RWPE1 (cell line): ENCODE measurements around the gene MED12L.
"Not testable (repeated sequence)": the region's sequence is repeated elsewhere in the genome, so short reads cannot be mapped to it uniquely, and the experiment has no call there.

ENCODE experiments used
- CTCF ChIA-PET: fragments of 350-600 bp; sonication (Branson Sonifier 250); formaldehyde crosslinking; extraction: SDS; loops from one replicate; lab custom pipeline; 2021; lab: Yijun Ruan, JAX
- POLR2A ChIA-PET: fragments of 400-600 bp; formaldehyde crosslinking; extraction: SDS; loops from one replicate; lab custom pipeline; 2020; ENCODE audit warnings: antibody characterized with exemption; ENCODE audit not compliant: low non-redundant PET; lab: Yijun Ruan, JAX
- DNase-seq: peaks from one replicate; pipeline ENCODE4 v3.0.0; 2012; ENCODE audit warnings: low spot score
- H3K27ac ChIP-seq: fragments of 450-650 bp; 2 replicates; pipeline ENCODE4 v1.5.1; 2017
- TF ChIP-seq, protein P1 (sequence below): fragments of 450-650 bp; conservative IDR thresholded peaks from 2 replicates; pipeline ENCODE4 v1.5.1; 2017; ENCODE audit warnings: low read depth, mild to moderate bottlenecking

Gene MED12L

DNA sequence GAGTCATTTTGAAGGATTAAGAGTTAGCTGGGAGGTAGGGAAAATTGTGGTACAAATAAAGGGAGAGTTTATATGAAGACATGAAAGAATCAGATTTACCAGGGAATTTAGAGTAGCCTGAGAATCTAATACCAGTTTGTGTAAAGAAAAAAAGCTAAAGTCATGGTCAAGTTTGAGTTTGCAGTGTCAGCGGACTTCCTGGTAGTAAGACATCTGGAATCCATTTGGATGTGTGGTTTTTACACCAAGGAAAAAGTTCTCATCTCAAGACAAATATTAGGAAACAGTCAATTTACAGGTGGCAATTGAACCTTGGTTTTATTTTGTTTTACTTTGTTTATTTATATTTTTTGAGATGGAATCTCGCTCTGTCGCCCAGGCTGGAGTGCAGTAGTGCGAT lies 300.6 kb downstream of the MED12L start:
- DNase-seq, result no peak
- TF ChIP-seq, protein P1, sequence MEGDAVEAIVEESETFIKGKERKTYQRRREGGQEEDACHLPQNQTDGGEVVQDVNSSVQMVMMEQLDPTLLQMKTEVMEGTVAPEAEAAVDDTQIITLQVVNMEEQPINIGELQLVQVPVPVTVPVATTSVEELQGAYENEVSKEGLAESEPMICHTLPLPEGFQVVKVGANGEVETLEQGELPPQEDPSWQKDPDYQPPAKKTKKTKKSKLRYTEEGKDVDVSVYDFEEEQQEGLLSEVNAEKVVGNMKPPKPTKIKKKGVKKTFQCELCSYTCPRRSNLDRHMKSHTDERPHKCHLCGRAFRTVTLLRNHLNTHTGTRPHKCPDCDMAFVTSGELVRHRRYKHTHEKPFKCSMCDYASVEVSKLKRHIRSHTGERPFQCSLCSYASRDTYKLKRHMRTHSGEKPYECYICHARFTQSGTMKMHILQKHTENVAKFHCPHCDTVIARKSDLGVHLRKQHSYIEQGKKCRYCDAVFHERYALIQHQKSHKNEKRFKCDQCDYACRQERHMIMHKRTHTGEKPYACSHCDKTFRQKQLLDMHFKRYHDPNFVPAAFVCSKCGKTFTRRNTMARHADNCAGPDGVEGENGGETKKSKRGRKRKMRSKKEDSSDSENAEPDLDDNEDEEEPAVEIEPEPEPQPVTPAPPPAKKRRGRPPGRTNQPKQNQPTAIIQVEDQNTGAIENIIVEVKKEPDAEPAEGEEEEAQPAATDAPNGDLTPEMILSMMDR, result no peak
- no peak overlapping the region for H3K27ac ChIP-seq
- POLR2A ChIA-PET, result no interaction called here
- CTCF ChIA-PET, result interaction anchor here (0.6 kb wide), 1 partner anchor 8 kb away, joined by 3 read pairs; no protein-coding TSS in a partner anchor

DNA sequence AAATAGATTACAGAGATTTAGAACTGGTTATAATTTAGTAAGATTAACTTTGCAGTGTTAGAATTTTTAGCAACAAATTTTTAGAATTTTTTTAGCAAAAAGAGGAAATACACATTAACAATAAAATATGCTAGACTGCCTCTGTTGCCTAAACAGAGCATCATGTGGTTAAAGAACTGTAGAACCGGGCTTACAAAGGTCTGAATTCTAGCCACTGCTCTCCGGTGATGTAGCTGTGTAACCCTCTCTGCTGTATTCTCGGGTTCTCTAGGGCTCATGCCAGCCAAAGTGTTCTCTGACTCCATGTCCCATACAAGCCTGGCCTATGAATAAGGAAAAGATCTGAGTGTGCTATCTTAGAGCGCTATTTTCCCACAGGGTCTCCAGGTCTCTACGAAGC lies 302.0 kb downstream of the MED12L start:
- CTCF ChIA-PET, result no interaction called here
- POLR2A ChIA-PET, result no interaction called here
- H3K27ac ChIP-seq, result no peak overlapping the region
- no peak for DNase-seq
- TF ChIP-seq, protein P1, result no peak

DNA sequence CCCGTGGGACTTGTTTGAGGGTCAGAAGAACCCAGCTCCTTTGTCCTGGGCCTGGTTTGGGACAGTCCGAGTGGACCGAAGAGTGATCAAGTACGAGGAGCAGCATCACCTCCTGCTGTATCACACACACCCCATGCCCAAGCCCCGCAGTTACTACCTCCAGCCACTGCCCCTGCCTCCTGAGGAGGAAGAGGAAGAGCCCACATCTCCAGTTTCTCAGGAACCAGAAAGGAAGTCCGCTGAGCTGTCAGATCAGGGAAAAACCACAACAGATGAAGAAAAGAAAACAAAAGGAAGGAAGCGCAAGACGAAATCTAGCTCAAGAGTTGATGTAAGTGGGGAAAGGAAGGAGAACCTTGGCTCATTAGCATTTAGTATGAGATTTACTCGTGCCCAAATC lies 302.4 kb downstream of the MED12L start:
- ChIA-PET CTCF (no interaction called here), POLR2A (no interaction called here)
- DNase-seq, result no peak
- TF ChIP-seq, protein P1, result no peak
- no peak overlapping the region for H3K27ac ChIP-seq

DNA sequence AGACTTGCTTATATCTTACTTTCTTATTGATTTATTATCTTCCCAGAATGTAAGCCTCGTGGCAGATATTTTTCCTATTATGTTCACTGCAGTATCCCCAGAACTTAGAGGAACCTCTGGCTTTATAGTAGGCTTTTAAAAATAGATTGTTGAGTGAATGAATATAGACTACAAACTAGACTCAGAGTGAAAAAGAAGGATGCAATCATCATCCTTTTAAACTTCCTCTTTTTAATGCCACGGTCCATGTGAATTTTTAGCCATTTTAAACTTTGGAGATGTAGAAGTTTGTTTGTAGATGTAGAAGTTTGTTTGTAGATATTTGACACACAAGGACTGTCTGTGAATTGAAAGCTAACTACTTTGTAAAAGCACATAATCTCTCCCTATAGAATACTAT lies 306.3 kb downstream of the MED12L start:
- no peak overlapping the region for H3K27ac ChIP-seq
- ChIA-PET CTCF (interaction anchor here (0.6 to 0.7 kb wide), 2 partner anchors 180 to 388 kb away, joined by 5 read pairs; no protein-coding TSS in a partner anchor), POLR2A (no interaction called here)
- DNase-seq, result no peak
- TF ChIP-seq, protein P1, result no peak

DNA sequence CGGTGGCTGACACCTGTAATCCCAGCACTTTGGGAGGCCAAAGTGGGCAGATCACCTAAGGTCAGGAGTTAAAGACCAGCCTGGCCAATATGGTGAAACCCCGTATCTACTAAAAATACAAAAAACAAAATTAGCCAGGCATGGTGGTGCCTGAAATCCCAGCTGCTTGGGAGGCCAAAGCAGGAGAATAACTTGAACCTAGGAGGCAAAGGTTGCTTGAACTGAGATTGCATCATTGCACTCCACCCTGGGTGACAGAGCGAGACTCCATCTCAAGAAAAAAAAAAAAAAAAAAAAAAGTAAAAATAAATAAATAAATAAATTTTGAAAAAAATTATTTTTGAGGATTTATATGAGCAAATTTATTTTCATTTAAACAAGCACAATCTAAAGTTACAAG lies 306.7 kb downstream of the MED12L start:
- H3K27ac ChIP-seq, POLR2A ChIA-PET, DNase-seq: not testable (repeated sequence)
- CTCF ChIA-PET, result interaction anchor here (0.6 to 0.7 kb wide), 2 partner anchors 181 to 389 kb away, joined by 5 read pairs; no protein-coding TSS in a partner anchor

DNA sequence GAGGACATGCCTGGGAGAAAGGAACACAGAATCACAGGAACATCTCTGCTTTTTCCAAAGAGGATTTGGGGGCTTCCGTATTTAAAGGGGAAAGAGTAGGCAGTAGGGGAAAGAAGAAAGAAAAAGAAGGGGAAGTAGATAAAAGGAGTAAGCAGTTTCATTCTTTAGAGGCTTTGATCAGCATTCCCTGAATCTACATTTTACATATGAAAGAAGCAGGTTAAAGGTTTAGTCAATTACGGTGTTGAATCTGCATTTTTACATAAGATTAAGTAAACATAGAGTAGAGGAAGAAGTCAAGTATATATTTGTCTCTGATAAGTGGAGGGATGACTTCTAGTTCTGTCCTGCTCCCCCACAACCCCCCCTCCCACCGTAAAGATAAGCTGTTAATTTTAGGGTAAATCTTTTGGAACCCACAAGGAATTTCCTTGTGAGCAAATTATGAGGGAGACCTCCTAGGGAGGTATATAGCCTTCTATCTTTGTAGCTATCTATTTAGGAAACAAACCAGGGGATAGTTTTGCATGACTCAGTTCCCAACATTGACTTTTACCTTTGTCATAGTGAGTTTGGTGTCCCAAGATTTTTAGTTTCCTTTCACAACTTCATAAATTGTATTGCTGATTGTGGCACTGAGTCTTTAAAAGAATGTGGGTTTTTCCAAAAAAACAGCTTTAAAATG lies 307.8 kb downstream of the MED12L start:
- POLR2A ChIA-PET, result no interaction called here
- H3K27ac ChIP-seq, result no peak overlapping the region
- DNase-seq, result no peak
- TF ChIP-seq, protein P1, result no peak
- CTCF ChIA-PET, result interaction anchor here (1.2 to 1.4 kb wide), 2 partner anchors 68 to 165 kb away, joined by 3 to 4 read pairs; no protein-coding TSS in a partner anchor

DNA sequence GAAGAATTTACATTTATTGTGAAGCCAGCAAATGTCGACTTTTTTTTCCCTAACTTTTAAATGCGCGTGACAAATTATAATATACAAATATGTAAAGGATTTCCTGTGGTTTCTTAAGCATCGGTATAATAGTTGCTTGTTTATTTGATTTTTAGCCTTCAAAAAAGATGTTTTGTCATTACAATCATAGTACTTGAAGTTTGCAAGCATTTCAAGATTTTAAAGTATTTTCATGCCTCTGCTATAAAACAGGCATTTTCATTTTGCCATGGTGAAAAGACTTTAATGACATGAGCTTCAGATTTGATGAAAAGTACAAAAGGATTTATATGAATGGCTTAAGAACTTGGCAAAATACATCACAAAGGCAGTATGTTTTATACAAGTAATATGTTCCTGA lies 308.5 kb downstream of the MED12L start:
- TF ChIP-seq, protein P1, result no peak
- ChIA-PET CTCF (interaction anchor here (0.5 to 1.4 kb wide), 4 partner anchors 8 to 883 kb away, joined by 3 to 4 read pairs (median 3); no protein-coding TSS in a partner anchor), POLR2A (no interaction called here)
- H3K27ac ChIP-seq, result no peak overlapping the region
- DNase-seq, result no peak
